Neuronal stem cell (in vitro differentiated cells): ENCODE results near the gene PALMD.

ENCODE experiments used
- DNase-seq: peaks from one replicate; pipeline ENCODE4 v3.0.0-alpha.2; 2013; ENCODE audit warnings: low spot score
- H2AFZ ChIP-seq: one replicate; pipeline ENCODE4 v1.6.1; 2013; ENCODE audit warnings: mild to moderate bottlenecking, low read length, inconsistent platforms
- H2AK5ac ChIP-seq: 2 replicates; pipeline ENCODE4 v1.6.1; 2013; ENCODE audit warnings: low read depth, mild to moderate bottlenecking, inconsistent platforms, low read length, moderate library complexity, mixed read lengths
- H2BK120ac ChIP-seq: 2 replicates; pipeline ENCODE4 v1.6.1; 2013; ENCODE audit warnings: low read depth, mild to moderate bottlenecking, inconsistent platforms, low read length, moderate library complexity, mixed read lengths
- H2BK12ac ChIP-seq: one replicate; pipeline ENCODE4 v1.6.1; 2013; ENCODE audit warnings: low read length, inconsistent platforms
- H2BK15ac ChIP-seq: 2 replicates; pipeline ENCODE4 v1.6.1; 2013; ENCODE audit warnings: mild to moderate bottlenecking, low read length, inconsistent platforms, mixed read lengths
- H2BK5ac ChIP-seq: one replicate; pipeline ENCODE4 v1.6.1; 2013; ENCODE audit warnings: inconsistent platforms, mild to moderate bottlenecking, low read length, moderate library complexity
- H3K14ac ChIP-seq: one replicate; pipeline ENCODE4 v1.6.1; 2013; ENCODE audit warnings: low read length, inconsistent platforms
- H3K18ac ChIP-seq: 2 replicates; pipeline ENCODE4 v1.6.1; 2013; ENCODE audit warnings: low read length, inconsistent platforms
- H3K23ac ChIP-seq: 2 replicates; pipeline ENCODE4 v1.6.1; 2013; ENCODE audit warnings: low read depth, mild to moderate bottlenecking, mixed read lengths, low read length, inconsistent platforms; ENCODE audit not compliant: poor library complexity
- H3K27ac ChIP-seq: replicated peaks from 3 replicates; pipeline ENCODE4 v1.5.1; 2013; ENCODE audit warnings: low read length, inconsistent platforms
- H3K27me3 ChIP-seq, 3 experiments: 2 replicates each; pipeline ENCODE4 v1.6.1; 2013; ENCODE audit warnings: low read length in 3 of 3, mild to moderate bottlenecking in 2 of 3, inconsistent platforms in 1 of 3, low read depth in 1 of 3, mixed read lengths in 1 of 3, moderate library complexity in 1 of 3; ENCODE audit not compliant: control insufficient read depth in 3 of 3, insufficient read depth in 3 of 3
- H3K36me3 ChIP-seq, 2 donors: replicated peaks in 1 of 2; 2 replicates each; pipeline ENCODE4 v1.6.1; 2013; ENCODE audit warnings: low read length in 2 of 2; ENCODE audit not compliant: control insufficient read depth in 2 of 2, insufficient read depth in 2 of 2
- H3K4ac ChIP-seq: 2 replicates; pipeline ENCODE4 v1.6.1; 2013; ENCODE audit warnings: inconsistent platforms, mild to moderate bottlenecking, low read length, moderate library complexity
- H3K4me1 ChIP-seq, 2 donors: 1 replicate in 1 of 2; 2 replicates in 1 of 2; pipeline ENCODE4 v1.6.1; 2013; ENCODE audit warnings: low read length in 2 of 2, low read depth in 1 of 2; ENCODE audit not compliant: control insufficient read depth in 2 of 2, insufficient read depth in 1 of 2
- H3K4me2 ChIP-seq: one replicate; pipeline ENCODE4 v1.6.1; 2013; ENCODE audit warnings: mild to moderate bottlenecking, low read length, inconsistent platforms; ENCODE audit not compliant: insufficient read depth, poor library complexity, severe bottlenecking
- H3K4me3 ChIP-seq, 2 donors: 2 replicates each; pipeline ENCODE4 v1.5.1; 2013; ENCODE audit warnings: low read length in 2 of 2, mild to moderate bottlenecking in 2 of 2, inconsistent platforms in 1 of 2, moderate library complexity in 1 of 2
- H3K79me1 ChIP-seq: one replicate; pipeline ENCODE4 v1.6.1; 2013; ENCODE audit warnings: low read depth, mild to moderate bottlenecking, inconsistent platforms, low read length, moderate library complexity
- H3K9ac ChIP-seq: one replicate; pipeline ENCODE4 v1.6.1; 2013; ENCODE audit warnings: mild to moderate bottlenecking, low read depth, low read length, inconsistent platforms; ENCODE audit not compliant: poor library complexity
- H3K9me3 ChIP-seq, 2 donors: replicated peaks in 1 of 2; 2 replicates each; pipeline versions ENCODE3 to v1.6.1; 2013; ENCODE audit warnings: low read length in 2 of 2, mild to moderate bottlenecking in 2 of 2, inconsistent platforms in 1 of 2, low read depth in 1 of 2, mixed read lengths in 1 of 2, moderate library complexity in 1 of 2; ENCODE audit not compliant: control insufficient read depth in 2 of 2, insufficient read depth in 1 of 2
- H4K8ac ChIP-seq: one replicate; pipeline ENCODE4 v1.6.1; 2013; ENCODE audit warnings: low read depth, mild to moderate bottlenecking, inconsistent platforms, low read length, moderate library complexity
- H4K91ac ChIP-seq: one replicate; pipeline ENCODE4 v1.6.1; 2013; ENCODE audit warnings: low read length, low read depth, mild to moderate bottlenecking, inconsistent platforms; ENCODE audit not compliant: poor library complexity
- WGBS, 2 donors: extraction: QIAGEN DNeasy Blood & Tissue Kit; methylation state at CpG; one replicate each; pipeline ENCODE4 v1.1.7; 2013; ENCODE audit warnings: missing lambda C conversion rate in 2 of 2, mixed read lengths in 1 of 2; ENCODE audit not compliant: insufficient read length in 2 of 2, insufficient replicate concordance in 1 of 2; ENCODE audit errors: extremely low coverage in 2 of 2; 5-methylcytosine and 5-hydroxymethylcytosine counted together

The PALMD gene

GRCh38 chr1:99675994-99676393 is 30.1 kb downstream of the PALMD start:
- H3K9me3 ChIP-seq: no peaks in the 10 kb centered on the region
- H4K91ac ChIP-seq: no peak overlapping the region
- no peak overlapping the region for H2AK5ac ChIP-seq
- H3K4me1 ChIP-seq: peaks cover 5 to 13% of the 10 kb centered on the region in 2 donors
- H3K79me1 ChIP-seq: no peaks in the 10 kb centered on the region
- H3K4me3 ChIP-seq: no peak overlapping the region
- H3K4me2 ChIP-seq: no peak overlapping the region
- no peaks in the 10 kb centered on the region for H3K36me3 ChIP-seq
- H2BK5ac ChIP-seq: no peak overlapping the region
- no peak overlapping the region for H2BK12ac ChIP-seq
- no peak overlapping the region for H3K14ac ChIP-seq
- no peak overlapping the region for H2AFZ ChIP-seq
- no peak overlapping the region for H2BK15ac ChIP-seq
- DNase-seq: no peak
- no peak overlapping the region for H2BK120ac ChIP-seq
- no CpG with 5 or more reads among the region's 1 CpG for WGBS, 2 donors
- H3K9ac ChIP-seq: no peak overlapping the region
- no peak overlapping the region for H3K18ac ChIP-seq
- no peak overlapping the region for H3K23ac ChIP-seq
- H3K4ac ChIP-seq: no peak overlapping the region
- H4K8ac ChIP-seq: no peak overlapping the region
- no peaks in the 10 kb centered on the region for H3K27me3 ChIP-seq
- no peak overlapping the region for H3K27ac ChIP-seq

DNA sequence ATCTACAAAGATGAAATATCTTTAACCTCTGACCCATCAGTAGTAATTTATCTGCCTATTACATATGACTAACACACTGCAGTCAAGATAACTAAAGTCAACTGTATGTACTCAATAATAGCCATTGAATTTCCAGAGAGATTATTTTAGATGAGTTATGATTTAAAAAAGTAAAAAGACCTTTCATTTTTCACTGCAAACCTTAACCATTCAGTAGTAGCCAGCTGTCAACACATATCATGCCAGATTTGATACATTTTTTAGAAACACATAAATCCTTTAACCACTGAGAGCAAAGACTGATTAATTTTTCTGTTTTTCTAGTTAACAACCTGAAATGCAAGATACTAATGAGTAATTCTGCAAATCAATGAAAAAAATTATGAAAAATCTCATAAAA is 31.0 kb downstream of the PALMD start:
- Histone ChIP-seq H3K4me2 (no peak overlapping the region), H3K23ac (no peak overlapping the region), H4K8ac (no peak overlapping the region), H3K4me1 (peaks cover 5 to 13% of the 10 kb centered on the region in 2 donors), H3K9ac (no peak overlapping the region), H3K4ac (no peak overlapping the region), H2BK5ac (no peak overlapping the region), H3K27me3 (no peaks in the 10 kb centered on the region), H4K91ac (no peak overlapping the region), H3K9me3 (no peaks in the 10 kb centered on the region), H2BK15ac (no peak overlapping the region), H3K36me3 (no peaks in the 10 kb centered on the region), H3K79me1 (no peaks in the 10 kb centered on the region), H2AFZ (no peak overlapping the region), H3K18ac (no peak overlapping the region), H2BK120ac (no peak overlapping the region), H3K27ac (no peak overlapping the region), H3K4me3 (no peak overlapping the region), H2BK12ac (no peak overlapping the region), H3K14ac (no peak overlapping the region), H2AK5ac (no peak overlapping the region)
- DNase-seq: no peak

- Histone ChIP-seq H3K4ac (no peak overlapping the region), H2AFZ (no peak overlapping the region), H2AK5ac (no peak overlapping the region), H3K23ac (no peak overlapping the region), H3K18ac (no peak overlapping the region), H3K9ac (no peak overlapping the region), H4K91ac (no peak overlapping the region), H3K27me3 (no peaks in the 10 kb centered on the region), H4K8ac (no peak overlapping the region), H3K36me3 (no peaks in the 10 kb centered on the region), H2BK5ac (no peak overlapping the region), H2BK12ac (no peak overlapping the region), H3K79me1 (no peaks in the 10 kb centered on the region), H3K4me3 (no peak overlapping the region), H3K4me1 (peaks cover 5 to 8% of the 10 kb centered on the region in 2 donors), H2BK15ac (no peak overlapping the region), H2BK120ac (no peak overlapping the region), H3K4me2 (no peak overlapping the region), H3K9me3 (no peaks in the 10 kb centered on the region), H3K27ac (no peak overlapping the region), H3K14ac (no peak overlapping the region)
- no CpG with 5 or more reads among the region's 2 CpGs for WGBS, 2 donors
- no peak for DNase-seq
These were observed 31.5 kb downstream of the PALMD start for GRCh38 chr1:99677416-99677815.

GRCh38 chr1:99680270-99680669 is 34.4 kb downstream of the PALMD start:
- no peak overlapping the region for H4K91ac ChIP-seq
- no peak overlapping the region for H2BK120ac ChIP-seq
- no peak overlapping the region for H4K8ac ChIP-seq
- H3K4me2 ChIP-seq: no peak overlapping the region
- H3K27me3 ChIP-seq: no peaks in the 10 kb centered on the region
- H2BK5ac ChIP-seq: no peak overlapping the region
- H3K23ac ChIP-seq: no peak overlapping the region
- H3K4me3 ChIP-seq: no peak overlapping the region
- no peak for DNase-seq
- H3K4me1 ChIP-seq: peaks cover 0 to 2% of the 10 kb centered on the region in 2 donors
- H3K18ac ChIP-seq: no peak overlapping the region
- no peak overlapping the region for H3K14ac ChIP-seq
- no peaks in the 10 kb centered on the region for H3K79me1 ChIP-seq
- H3K9me3 ChIP-seq: no peaks in the 10 kb centered on the region
- WGBS, 2 donors: no CpG with 5 or more reads among the region's 1 CpG
- no peak overlapping the region for H2BK12ac ChIP-seq
- H2BK15ac ChIP-seq: no peak overlapping the region
- no peak overlapping the region for H2AFZ ChIP-seq
- H3K36me3 ChIP-seq: no peaks in the 10 kb centered on the region
- H3K9ac ChIP-seq: no peak overlapping the region
- no peak overlapping the region for H3K27ac ChIP-seq
- no peak overlapping the region for H3K4ac ChIP-seq
- H2AK5ac ChIP-seq: no peak overlapping the region
